K562 (cell line): ENCODE data around the gene TMEM163. TPM values are rescaled to one million over a fixed set of nuclear protein-coding genes. Genes with fewer than 3 reads are reported as not detected.

Experiments
- ATAC-seq: fragments of 200-7000 bp; cut with Tn5 transposase; 3 replicates; pipeline ENCODE4 v1.9.1; 2020; ENCODE audit warnings: moderate library complexity
- BruUV-seq: library from RNA; stranded (reverse); fragments of 400-500 nt; replicated peaks from 2 replicates; lab custom pipeline; 2021; lab: Mats Ljungman, UMichigan
- CTCF ChIA-PET: fragments of 300-600 bp; formaldehyde crosslinking; extraction: SDS; loops from one replicate; lab custom pipeline; 2021; ENCODE audit warnings: low intra/inter-chr PET ratio; lab: Yijun Ruan, JAX
- POLR2A ChIA-PET: fragments of 300-600, 350-650 bp; sonication (Branson Sonifier 250); formaldehyde crosslinking; extraction: SDS; loops from one replicate; lab custom pipeline; 2021; ENCODE audit warnings: antibody characterized with exemption, inconsistent platforms; lab: Yijun Ruan, JAX
- DNase-seq, 4 experiments: peaks; one replicate each; pipeline versions ENCODE4 v3.0.0 to v3.0.0-alpha.2; 2011 to 2018; ENCODE audit warnings: low spot score in 3 of 4, mixed read lengths in 3 of 4; ENCODE audit errors: extremely low read depth in 1 of 4
- FAIRE-seq: peaks from 2 replicates; lab custom pipeline; 2011; peaks lifted over from hg19 to GRCh38; lab: Jason Lieb, UNC
- H2AFZ ChIP-seq: 2 replicates; pipeline ENCODE4 v1.6.0; 2011; ENCODE audit warnings: low read depth, low read length, control low read depth, inconsistent platforms
- H3K27ac ChIP-seq: fragments of 200-600 bp; 3 replicates; pipeline ENCODE4 v1.8.0; 2011; ENCODE audit warnings: low read depth, mild to moderate bottlenecking, control low read depth, inconsistent platforms, low read length, moderate library complexity, mixed read lengths; ENCODE audit errors: extremely low read depth
- H3K27me3 ChIP-seq, 2 experiments: fragments of 300-600 bp in 1 of 2; 2 replicates in 1 of 2; 3 replicates in 1 of 2; pipeline versions ENCODE4 v1.6.0 to v1.8.0; 2011; ENCODE audit warnings: inconsistent platforms in 2 of 2, low read length in 2 of 2, mild to moderate bottlenecking in 1 of 2, mixed read lengths in 1 of 2, moderate library complexity in 1 of 2; ENCODE audit not compliant: control insufficient read depth in 2 of 2, insufficient read depth in 2 of 2
- H3K36me3 ChIP-seq: fragments of 300-600 bp; 3 replicates; pipeline ENCODE4 v1.8.0; 2011; ENCODE audit warnings: mild to moderate bottlenecking, low read length, inconsistent platforms; ENCODE audit not compliant: control insufficient read depth, insufficient read depth
- H3K4me1 ChIP-seq, 2 experiments: fragments of 200-600 bp in 1 of 2; replicated peaks in 1 of 2; 2 replicates in 1 of 2; 3 replicates in 1 of 2; pipeline versions ENCODE4 v1.5.1 to v1.8.0; 2011; ENCODE audit warnings: inconsistent platforms in 2 of 2, low read length in 2 of 2, mild to moderate bottlenecking in 1 of 2, mixed read lengths in 1 of 2, moderate library complexity in 1 of 2; ENCODE audit not compliant: control insufficient read depth in 2 of 2, insufficient read depth in 2 of 2
- H3K4me2 ChIP-seq: 2 replicates; pipeline ENCODE4 v1.6.1; 2011; ENCODE audit warnings: low read length, control low read depth, inconsistent platforms, mixed read lengths; ENCODE audit not compliant: insufficient read depth
- H3K4me3 ChIP-seq: fragments of 200-600 bp; sonication (generic), shearing (Covaris generic); 2 replicates; pipeline ENCODE4 v1.5.1; 2016; ENCODE audit warnings: control low read depth, inconsistent platforms
- H3K79me2 ChIP-seq: fragments of 200-600 bp; 3 replicates; pipeline ENCODE4 v1.8.0; 2011; ENCODE audit warnings: low read length, inconsistent platforms; ENCODE audit not compliant: control insufficient read depth, insufficient read depth
- H3K9ac ChIP-seq, 2 experiments: 2 replicates each; pipeline versions ENCODE4 v1.6.0 to v1.6.1; 2011; ENCODE audit warnings: low read depth in 2 of 2, low read length in 2 of 2, control low read depth in 1 of 2, inconsistent platforms in 1 of 2, mild to moderate bottlenecking in 1 of 2, mixed read lengths in 1 of 2; ENCODE audit not compliant: insufficient read depth in 1 of 2
- H3K9me1 ChIP-seq: one replicate; pipeline ENCODE4 v1.6.0; 2011; ENCODE audit warnings: inconsistent platforms, mild to moderate bottlenecking, low read length, moderate library complexity; ENCODE audit not compliant: control insufficient read depth, insufficient read depth
- H3K9me3 ChIP-seq: replicated peaks from 2 replicates; pipeline ENCODE4 v1.5.1; 2011; ENCODE audit warnings: low read depth, low read length, inconsistent platforms; ENCODE audit not compliant: control insufficient read depth, insufficient read depth
- H4K20me1 ChIP-seq: replicated peaks from 2 replicates; pipeline ENCODE4 v1.6.1; 2011; ENCODE audit warnings: low read length, inconsistent platforms, mixed read lengths; ENCODE audit not compliant: control insufficient read depth, insufficient read depth
- FOSL1 ChIP-seq: fragments of 200-800 bp; sonication (Bioruptor generic); conservative IDR thresholded peaks from 2 replicates; pipeline ENCODE4 v1.6.1; 2016; ENCODE audit warnings: missing genetic modification characterization, missing compliant biosample characterization
- HDAC2 ChIP-seq: fragments of 450-650 bp; IDR thresholded peaks from 2 replicates; pipeline ENCODE4 v1.6.1; 2016; ENCODE audit warnings: mild to moderate bottlenecking
- KDM1A ChIP-seq, 2 experiments: fragments of 450-650 bp; IDR thresholded peaks; 2 replicates each; pipeline ENCODE4 v1.6.1; 2016; ENCODE audit warnings: mild to moderate bottlenecking in 2 of 2
- MCM5 ChIP-seq: fragments of 450-650 bp; IDR thresholded peaks from 2 replicates; pipeline ENCODE4 v1.6.1; 2016; ENCODE audit warnings: low read depth
- MYNN ChIP-seq, 2 experiments: sonication (generic); formaldehyde crosslinking in 1 of 2; IDR thresholded peaks; 2 replicates each; pipeline versions ENCODE4 v1.5.0 to v1.6.1; 2016 to 2020; ENCODE audit warnings: antibody characterized with exemption in 1 of 2, missing genetic modification reagents in 1 of 2
- RAD21 ChIP-seq, 2 experiments: fragments of 250-450 bp in 1 of 2; fragments of 450-650 bp in 1 of 2; sonication (Bioruptor Pico) in 1 of 2; formaldehyde crosslinking in 1 of 2; IDR thresholded peaks in 1 of 2; conservative IDR thresholded peaks in 1 of 2; 2 replicates each; pipeline versions ENCODE4 v1.4.0 to v1.8.0; 2020 to 2022; ENCODE audit warnings: mild to moderate bottlenecking in 2 of 2, moderate library complexity in 1 of 2
- SIX5 ChIP-seq, 2 experiments: IDR thresholded peaks; 2 replicates each; pipeline ENCODE4 v1.6.1; 2011; ENCODE audit warnings: low read length in 2 of 2, borderline replicate concordance in 1 of 2, low read depth in 1 of 2, mild to moderate bottlenecking in 1 of 2, moderate library complexity in 1 of 2; ENCODE audit not compliant: insufficient read depth in 1 of 2
- TAF7 ChIP-seq: fragments of 450-650 bp; IDR thresholded peaks from 2 replicates; pipeline ENCODE4 v1.6.1; 2016; ENCODE audit warnings: missing genetic modification characterization, missing compliant biosample characterization
- ZEB2 ChIP-seq: fragments of 450-650 bp; IDR thresholded peaks from 2 replicates; pipeline ENCODE4 v1.6.1; 2016
- ZFPM2 ChIP-seq: fragments of 250-450 bp; sonication (Bioruptor Pico); IDR thresholded peaks from 2 replicates; pipeline ENCODE4 v1.5.1; 2022; ENCODE audit warnings: mild to moderate bottlenecking
- ZNF274 ChIP-seq: IDR thresholded peaks from 2 replicates; pipeline ENCODE4 v1.6.1; 2011; ENCODE audit warnings: low read depth, mild to moderate bottlenecking, low read length, moderate library complexity, borderline replicate concordance
- WGBS: fragments of 100-300 bp; shearing (Covaris generic); methylation state at CpG from one replicate; pipeline ENCODE4 v1.1.6; 2016; ENCODE audit warnings: low coverage, mixed read lengths; ENCODE audit not compliant: insufficient coverage; ENCODE audit errors: missing lambda C conversion rate; 5-methylcytosine and 5-hydroxymethylcytosine counted together
- in situ Hi-C: fragments of 300-500 bp; cut with MboI; formaldehyde crosslinking; loops from 4 replicates; pipeline ENCODE4 v1.15.0; 2018; ENCODE audit warnings: inconsistent platforms, mixed read lengths
- intact Hi-C: fragments of 100-400 bp; cut with micrococcal nuclease; formaldehyde crosslinking; loops from 2 replicates; pipeline ENCODE4 v1.14.2; 2022
- polyA plus RNA-seq, 8 experiments: library from polyadenylated mRNA; depleted of rRNA in 4 of 8; stranded (reverse) in 5 of 8; unstranded in 3 of 8; fragments of >200 nt; fragmentation: Nextera tagmentation in 2 of 8; fragmentation: Illumina TruSeq in 1 of 8; extraction: Ambion mirVana in 2 of 8; extraction: Trizol in 1 of 8; gene quantifications; 2 replicates each; pipeline versions ENCODE4 v1.2.1 to v1.2.3, GENCODE V29; 2011 to 2014; ENCODE audit warnings: inconsistent platforms in 1 of 8, missing spikeins in 1 of 8
- total RNA-seq, 7 experiments: library from RNA; depleted of rRNA in 6 of 7; stranded (reverse); fragments of >200 nt in 6 of 7; fragmentation: Illumina TruSeq in 2 of 7; extraction: Trizol in 2 of 7; gene quantifications; 2 replicates each; pipeline versions ENCODE4 v1.2.1 to v1.2.3, GENCODE V29; 2011 to 2021; ENCODE audit warnings: low replicate concordance in 1 of 7
- TF ChIP-seq, protein P1 (sequence below): sonication (generic); formaldehyde crosslinking; IDR thresholded peaks from 2 replicates; pipeline ENCODE4 v1.8.0; 2022; ENCODE audit warnings: mild to moderate bottlenecking, missing genetic modification reagents
- TF ChIP-seq, protein P2 (sequence below): fragments of 450-650 bp; formaldehyde crosslinking; IDR thresholded peaks from 2 replicates; pipeline ENCODE4 v1.4.0; 2020; ENCODE audit warnings: mild to moderate bottlenecking, moderate library complexity
- TF ChIP-seq, protein P3 (sequence below): sonication (generic); formaldehyde crosslinking; IDR thresholded peaks from 2 replicates; pipeline ENCODE4 v1.8.0; 2022; ENCODE audit warnings: mild to moderate bottlenecking, missing genetic modification reagents, borderline replicate concordance
- TF ChIP-seq, protein P4 (sequence below): fragments of 450-650 bp; conservative IDR thresholded peaks from 2 replicates; pipeline ENCODE4 v1.6.1; 2016; ENCODE audit warnings: missing genetic modification characterization, low read depth, mild to moderate bottlenecking, control low read depth, missing compliant biosample characterization

Gene TMEM163
- total and polyA plus RNA-seq, 9 of the 15 experiments (the other 6 are each of a cell fraction or from before 2014, with no cell fraction given): 0.04 to 0.68 (median 0.16) TPM; not detected in 3

DNA sequence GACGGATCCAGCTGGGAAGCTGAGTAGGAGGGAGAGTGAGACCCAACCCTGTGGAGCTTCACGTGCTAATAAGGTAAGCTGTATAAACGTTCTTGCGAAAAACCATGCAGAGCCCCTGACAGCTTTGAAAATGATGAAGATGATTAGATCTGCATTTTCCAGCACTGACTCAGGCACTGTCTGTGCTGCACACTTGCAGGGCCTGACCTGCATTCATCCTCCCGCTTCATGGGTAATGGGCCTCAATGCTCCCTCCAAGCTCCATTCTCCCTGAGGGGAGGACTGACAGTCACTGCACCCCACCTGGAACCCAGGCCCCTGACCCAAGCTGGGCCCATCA lies 205.4 kb downstream of the TMEM163 start (continued):
- TF ChIP-seq, protein P1, sequence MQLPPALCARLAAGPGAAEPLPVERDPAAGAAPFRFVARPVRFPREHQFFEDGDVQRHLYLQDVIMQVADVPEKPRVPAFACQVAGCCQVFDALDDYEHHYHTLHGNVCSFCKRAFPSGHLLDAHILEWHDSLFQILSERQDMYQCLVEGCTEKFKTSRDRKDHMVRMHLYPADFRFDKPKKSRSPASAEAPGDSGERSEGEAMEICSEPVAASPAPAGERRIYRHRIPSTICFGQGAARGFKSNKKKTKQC (CRISPR knock-in tag): no peak
- TF ChIP-seq MYNN (IDR thresholded peaks at IDR 0.05) (no peak), MYNN (CRISPR knock-in tag; IDR thresholded peaks at IDR 0.05) (no peak), SIX5 (IDR thresholded peaks at IDR 0.05; ENCODE audit: borderline replicate concordance in 1 of 2, insufficient read depth in 1 of 2, low read depth in 1 of 2, low read length in 2 of 2) (no peak)

DNA sequence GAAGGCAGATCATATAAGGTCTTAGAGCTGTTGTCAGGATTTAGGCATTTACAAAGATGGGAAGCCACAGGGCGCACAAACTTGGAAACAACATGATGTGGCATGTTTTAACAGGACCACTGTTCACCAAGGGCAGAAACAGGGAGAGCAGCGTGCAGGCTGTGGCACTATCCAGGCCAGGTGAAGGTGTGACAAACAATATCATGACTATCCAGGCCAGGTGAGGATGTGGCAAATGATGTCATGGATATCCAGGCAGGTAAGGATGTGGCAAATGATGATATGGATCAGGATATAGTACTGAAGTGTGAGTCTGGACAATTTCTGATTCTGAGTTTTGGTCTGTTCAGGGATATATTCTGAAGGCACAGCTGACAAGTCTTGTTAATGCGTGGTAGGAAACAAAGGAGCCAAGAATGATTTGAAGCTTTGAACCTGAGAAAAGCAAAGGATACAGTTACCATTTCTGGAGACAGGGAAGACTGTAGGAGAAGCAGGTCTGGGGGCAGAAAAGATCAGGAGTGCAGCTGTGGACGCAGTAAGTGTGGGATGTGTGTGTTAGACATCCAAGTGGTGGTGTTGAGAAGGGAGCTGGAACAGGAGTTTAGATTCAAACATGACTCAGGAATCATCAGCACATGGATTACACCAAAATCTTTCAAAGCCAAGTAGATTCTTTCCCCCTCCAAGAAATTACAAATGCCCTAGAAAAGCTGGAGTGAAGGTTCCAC lies 205.9 kb downstream of the TMEM163 start:
- Histone ChIP-seq H3K36me3 (no peaks in the 10 kb centered on the region), H3K79me2 (no peaks in the 10 kb centered on the region), H3K4me3 (no peak overlapping the region), H3K4me2 (no peak overlapping the region), H2AFZ (no peak overlapping the region), H3K9me3 (no peaks in the 10 kb centered on the region), H3K9ac (no peak overlapping the region), H3K27ac (no peak overlapping the region), H3K27me3 (peaks cover 13 to 32% of the 10 kb centered on the region in 2 experiments), H4K20me1 (no peaks in the 10 kb centered on the region), H3K9me1 (no peaks in the 10 kb centered on the region), H3K4me1 (no peaks in the 10 kb centered on the region)
- BruUV-seq: no TSS peak
- FAIRE-seq (no peak), DNase-seq (no peak), ATAC-seq (no peak)
- POLR2A ChIA-PET: interaction anchor here (0.7 to 0.9 kb wide), 2 partner anchors 16 to 270 kb away, joined by 3 to 4 read pairs; no protein-coding TSS in a partner anchor
- intact Hi-C loops: no loop called here
- CTCF ChIA-PET: no interaction called here
- 2% methylated on average over 4 of the region's 4 CpGs for WGBS
- in situ Hi-C loops: no loop called here
- TF ChIP-seq ZEB2 (no peak), TAF7 (tag) (no peak), FOSL1 (tag) (no peak), KDM1A (IDR thresholded peaks at IDR 0.05) (no peak), ZFPM2 (CRISPR knock-in tag) (no peak), MCM5 (no peak), ZNF274 (no peak), RAD21 (CRISPR knock-in tag; conservative IDR thresholded peaks at IDR 0.05 in 1 of 2, IDR thresholded peaks at IDR 0.05 in 1 of 2) (no peak), HDAC2 (no peak)
- TF ChIP-seq, protein P2, sequence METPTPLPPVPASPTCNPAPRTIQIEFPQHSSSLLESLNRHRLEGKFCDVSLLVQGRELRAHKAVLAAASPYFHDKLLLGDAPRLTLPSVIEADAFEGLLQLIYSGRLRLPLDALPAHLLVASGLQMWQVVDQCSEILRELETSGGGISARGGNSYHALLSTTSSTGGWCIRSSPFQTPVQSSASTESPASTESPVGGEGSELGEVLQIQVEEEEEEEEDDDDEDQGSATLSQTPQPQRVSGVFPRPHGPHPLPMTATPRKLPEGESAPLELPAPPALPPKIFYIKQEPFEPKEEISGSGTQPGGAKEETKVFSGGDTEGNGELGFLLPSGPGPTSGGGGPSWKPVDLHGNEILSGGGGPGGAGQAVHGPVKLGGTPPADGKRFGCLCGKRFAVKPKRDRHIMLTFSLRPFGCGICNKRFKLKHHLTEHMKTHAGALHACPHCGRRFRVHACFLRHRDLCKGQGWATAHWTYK (CRISPR knock-in tag): no peak
- TF ChIP-seq, protein P3, sequence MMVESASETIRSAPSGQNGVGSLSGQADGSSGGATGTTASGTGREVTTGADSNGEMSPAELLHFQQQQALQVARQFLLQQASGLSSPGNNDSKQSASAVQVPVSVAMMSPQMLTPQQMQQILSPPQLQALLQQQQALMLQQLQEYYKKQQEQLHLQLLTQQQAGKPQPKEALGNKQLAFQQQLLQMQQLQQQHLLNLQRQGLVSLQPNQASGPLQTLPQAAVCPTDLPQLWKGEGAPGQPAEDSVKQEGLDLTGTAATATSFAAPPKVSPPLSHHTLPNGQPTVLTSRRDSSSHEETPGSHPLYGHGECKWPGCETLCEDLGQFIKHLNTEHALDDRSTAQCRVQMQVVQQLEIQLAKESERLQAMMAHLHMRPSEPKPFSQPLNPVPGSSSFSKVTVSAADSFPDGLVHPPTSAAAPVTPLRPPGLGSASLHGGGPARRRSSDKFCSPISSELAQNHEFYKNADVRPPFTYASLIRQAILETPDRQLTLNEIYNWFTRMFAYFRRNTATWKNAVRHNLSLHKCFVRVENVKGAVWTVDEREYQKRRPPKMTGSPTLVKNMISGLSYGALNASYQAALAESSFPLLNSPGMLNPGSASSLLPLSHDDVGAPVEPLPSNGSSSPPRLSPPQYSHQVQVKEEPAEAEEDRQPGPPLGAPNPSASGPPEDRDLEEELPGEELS (CRISPR knock-in tag): no peak
- TF ChIP-seq, protein P4, sequence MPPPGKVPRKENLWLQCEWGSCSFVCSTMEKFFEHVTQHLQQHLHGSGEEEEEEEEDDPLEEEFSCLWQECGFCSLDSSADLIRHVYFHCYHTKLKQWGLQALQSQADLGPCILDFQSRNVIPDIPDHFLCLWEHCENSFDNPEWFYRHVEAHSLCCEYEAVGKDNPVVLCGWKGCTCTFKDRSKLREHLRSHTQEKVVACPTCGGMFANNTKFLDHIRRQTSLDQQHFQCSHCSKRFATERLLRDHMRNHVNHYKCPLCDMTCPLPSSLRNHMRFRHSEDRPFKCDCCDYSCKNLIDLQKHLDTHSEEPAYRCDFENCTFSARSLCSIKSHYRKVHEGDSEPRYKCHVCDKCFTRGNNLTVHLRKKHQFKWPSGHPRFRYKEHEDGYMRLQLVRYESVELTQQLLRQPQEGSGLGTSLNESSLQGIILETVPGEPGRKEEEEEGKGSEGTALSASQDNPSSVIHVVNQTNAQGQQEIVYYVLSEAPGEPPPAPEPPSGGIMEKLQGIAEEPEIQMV: no peak
